PC-3 (cell line): ENCODE measurements around the gene MLXIPL. TPM values are rescaled to one million over a fixed set of nuclear protein-coding genes. Genes with fewer than 3 reads are reported as not detected.

Experiments
- ATAC-seq: fragments of 200-7000 bp; cut with Tn5 transposase; 2 replicates; pipeline ENCODE4 v1.9.1; 2020; ENCODE audit warnings: mild to moderate bottlenecking, moderate library complexity
- BruUV-seq: library from RNA; stranded (reverse); fragments of 400-500 nt; replicated peaks from 2 replicates; lab custom pipeline; 2021; lab: Mats Ljungman, UMichigan
- CTCF ChIA-PET: fragments of 300-600 bp; sonication (Branson Sonifier 250); formaldehyde crosslinking; loops from one replicate; lab custom pipeline; 2022; ENCODE audit warnings: antibody characterized with exemption; lab: Charles Lee
- POLR2A ChIA-PET: fragments of 300-600 bp; sonication (Branson Sonifier 250); formaldehyde crosslinking; loops from one replicate; lab custom pipeline; 2022; ENCODE audit warnings: antibody characterized with exemption; ENCODE audit not compliant: unreplicated experiment; lab: Charles Lee
- DNase-seq: peaks from one replicate; pipeline ENCODE4 v3.0.0-alpha.2; 2015
- H2AFZ ChIP-seq: fragments of 300-600 bp; sonication (generic); 2 replicates; pipeline ENCODE4 v1.6.0; 2016; ENCODE audit warnings: antibody characterized with exemption, low read length
- H3F3A ChIP-seq: fragments of 300-600 bp; sonication (generic); one replicate; pipeline ENCODE4 v1.6.0; 2017; ENCODE audit warnings: antibody characterized with exemption, low read length, control low read depth, mild to moderate bottlenecking; ENCODE audit not compliant: unreplicated experiment
- H3K27ac ChIP-seq: fragments of 300-600 bp; sonication (generic); 2 replicates; pipeline ENCODE4 v1.5.1; 2016; ENCODE audit warnings: mild to moderate bottlenecking, low read length
- H3K27me3 ChIP-seq: fragments of 300-600 bp; sonication (generic); 2 replicates; pipeline ENCODE4 v1.6.1; 2016; ENCODE audit warnings: low read length, mixed read lengths
- H3K36me3 ChIP-seq: fragments of 300-600 bp; sonication (generic); 2 replicates; pipeline ENCODE4 v1.6.1; 2016; ENCODE audit warnings: low read depth, mixed run types, low read length, mixed read lengths
- H3K4me1 ChIP-seq: fragments of 300-600 bp; sonication (generic); 2 replicates; pipeline ENCODE4 v1.5.1; 2016; ENCODE audit warnings: low read length; ENCODE audit not compliant: insufficient read depth
- H3K4me2 ChIP-seq: fragments of 300-600 bp; sonication (generic); 2 replicates; pipeline ENCODE4 v1.6.0; 2016; ENCODE audit warnings: low read length
- H3K4me3 ChIP-seq: fragments of 300-600 bp; sonication (generic); 2 replicates; pipeline ENCODE4 v1.5.1; 2016; ENCODE audit warnings: mild to moderate bottlenecking, low read length, mixed read lengths
- H3K79me2 ChIP-seq: fragments of 300-600 bp; sonication (generic); 2 replicates; pipeline ENCODE4 v1.6.1; 2017; ENCODE audit warnings: low read length, mixed read lengths
- H3K9ac ChIP-seq: fragments of 300-600 bp; sonication (generic); 2 replicates; pipeline ENCODE4 v1.6.0; 2016; ENCODE audit warnings: mild to moderate bottlenecking, low read length
- H3K9me2 ChIP-seq: fragments of 300-600 bp; sonication (generic); replicated peaks from 2 replicates; pipeline ENCODE4 v1.6.1; 2016; ENCODE audit warnings: mixed run types, low read length, mixed read lengths
- H3K9me3 ChIP-seq: fragments of 300-600 bp; sonication (generic); 2 replicates; pipeline ENCODE4 v1.6.1; 2016; ENCODE audit warnings: low read length, mixed read lengths
- H4K20me1 ChIP-seq: fragments of 300-600 bp; sonication (generic); 2 replicates; pipeline ENCODE4 v1.6.1; 2016; ENCODE audit warnings: low read length, mixed read lengths
- CTCF ChIP-seq: fragments of 300-600 bp; sonication (generic); conservative IDR thresholded peaks from 2 replicates; pipeline ENCODE4 v1.5.1; 2017; ENCODE audit warnings: antibody characterized with exemption, low read depth, mild to moderate bottlenecking, low read length
- EZH2 ChIP-seq: fragments of 300-600 bp; sonication (generic); IDR thresholded peaks from one replicate; pipeline ENCODE4 v1.6.1; 2017; ENCODE audit warnings: antibody characterized with exemption, mild to moderate bottlenecking, low read length; ENCODE audit not compliant: unreplicated experiment
- EZH2phosphoT487 ChIP-seq: fragments of 300-600 bp; sonication (generic); IDR thresholded peaks from 2 replicates; pipeline ENCODE4 v1.6.1; 2018; ENCODE audit warnings: mild to moderate bottlenecking, antibody characterized with exemption, low read length, borderline replicate concordance
- intact Hi-C: fragments of 100-400 bp; cut with micrococcal nuclease; formaldehyde crosslinking; loops from 2 replicates; pipeline ENCODE4 v1.9.0; 2023
- total RNA-seq: library from RNA; depleted of rRNA; stranded (reverse); fragments of >200 nt; gene quantifications from 2 replicates; pipeline ENCODE4 v1.2.3, GENCODE V29; 2014

The MLXIPL gene
- total RNA-seq, 1 experiment from 2014 or later = 4.7 TPM

- Histone ChIP-seq H3K4me3 (peak overlapping the region; percentile 81), H3K27me3 (no peaks in the 10 kb centered on the region), H3K4me1 (peaks cover 18% of the 10 kb centered on the region), H3K9ac (peak overlapping the region; percentile 99), H3K9me3 (no peaks in the 10 kb centered on the region), H3K9me2 (no peaks in the 10 kb centered on the region), H3K4me2 (peak overlapping the region; percentile 95), H4K20me1 (peaks cover 21% of the 10 kb centered on the region; the same call in 1 of the 2 replicates), H3K79me2 (peaks cover 48% of the 10 kb centered on the region), H3F3A (no peaks in the 10 kb centered on the region), H3K27ac (peak overlapping the region; percentile 95), H3K36me3 (peaks cover 7% of the 10 kb centered on the region), H2AFZ (peak overlapping the region; percentile 87)
- intact Hi-C loops = loop anchor here (1.0 to 2.0 kb wide), 2 partner anchors 21 to 34 kb away; partner anchors contain the start of genes BAZ1B and TBL2
- peak; percentile 94 for DNase-seq
- POLR2A ChIA-PET = interaction anchor here (0.6 to 0.7 kb wide), 2 partner anchors 11 to 233 kb away, joined by 4 read pairs; no protein-coding TSS in a partner anchor
- BruUV-seq = no TSS peak
- peak; percentile 90 for ATAC-seq
- TF ChIP-seq EZH2phosphoT487 = no peak
- TF ChIP-seq CTCF = no peak
- no peak for TF ChIP-seq EZH2
- CTCF ChIA-PET = no interaction called here
These were observed 67.3 kb downstream of the MLXIPL start for GRCh38 chr7:73557108-73557396.

- H3F3A ChIP-seq = no peaks in the 10 kb centered on the region
- no peaks in the 10 kb centered on the region for H3K27me3 ChIP-seq
- no peak for DNase-seq
- peak overlapping the region; percentile 81 for H3K4me3 ChIP-seq
- peaks cover 18% of the 10 kb centered on the region for H3K4me1 ChIP-seq
- H3K9me3 ChIP-seq = no peaks in the 10 kb centered on the region
- peaks cover 50% of the 10 kb centered on the region for H3K79me2 ChIP-seq
- H3K9me2 ChIP-seq = no peaks in the 10 kb centered on the region
- CTCF ChIA-PET = no interaction called here
- peak overlapping the region; percentile 95 for H3K4me2 ChIP-seq
- BruUV-seq = TSS peak; percentile 62
- ATAC-seq = no peak
- no peak for TF ChIP-seq EZH2phosphoT487
- no peak for TF ChIP-seq EZH2
- no peak for TF ChIP-seq CTCF
- peaks cover 21% of the 10 kb centered on the region; the same call in 1 of the 2 replicates for H4K20me1 ChIP-seq
- H3K36me3 ChIP-seq = peaks cover 9% of the 10 kb centered on the region
- H3K9ac ChIP-seq = peak overlapping the region; percentile 99
- H2AFZ ChIP-seq = no peak overlapping the region
- POLR2A ChIA-PET = interaction anchor here (0.5 to 0.7 kb wide), 3 partner anchors 10 to 232 kb away, joined by 4 to 8 read pairs (median 4); partner anchors contain the start of gene TBL2
- intact Hi-C loops = loop anchor here (1.0 to 2.0 kb wide), 2 partner anchors 22 to 34 kb away; partner anchors contain the start of genes BAZ1B and TBL2
- H3K27ac ChIP-seq = no peak overlapping the region; the same call in 1 of the 2 replicates
These were observed 67.9 kb downstream of the MLXIPL start for GRCh38 chr7:73556208-73557107.
